Activated CD4-positive, alpha-beta T cell treated with anti-CD3 and anti-CD28 coated beads, Interleukin-2, amount 50 U/mL, for 48 hours (primary cell): Measurements from ENCODE around the gene CLINT1.

Source experiments
- DNase-seq, 2 experiments: peaks; one replicate each; pipeline ENCODE4 v3.0.0-alpha.2; 2020

CLINT1 gene

DNA sequence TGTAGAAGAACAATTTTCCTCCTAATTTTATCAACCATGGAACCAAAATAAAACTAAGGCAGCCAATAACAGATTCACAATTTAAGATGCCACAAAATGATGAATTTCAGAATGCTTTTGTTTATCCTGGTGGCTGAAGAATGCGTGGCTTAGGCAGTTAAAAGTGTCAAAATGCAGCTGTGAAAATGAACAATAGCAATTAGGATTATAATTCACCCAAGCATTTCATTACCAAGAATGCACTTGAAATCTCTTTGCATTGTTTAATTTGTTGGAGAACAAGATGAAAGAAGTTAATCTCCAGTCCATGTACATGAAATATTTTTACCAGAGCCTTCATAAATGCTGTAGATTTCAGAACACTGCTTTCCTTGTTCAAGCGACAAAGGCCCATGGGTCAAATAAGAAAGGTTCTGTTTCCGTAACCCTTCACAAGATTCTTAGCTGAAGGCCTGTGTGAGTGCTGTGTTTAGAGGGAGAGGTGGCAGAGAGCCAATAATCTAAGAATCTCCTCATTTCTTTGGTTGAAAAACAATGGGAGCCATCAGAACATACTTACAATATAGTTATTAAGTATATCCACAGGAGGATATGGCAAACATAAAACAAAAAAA is 39.3 kb downstream of the CLINT1 start:
- no peak for DNase-seq

DNA sequence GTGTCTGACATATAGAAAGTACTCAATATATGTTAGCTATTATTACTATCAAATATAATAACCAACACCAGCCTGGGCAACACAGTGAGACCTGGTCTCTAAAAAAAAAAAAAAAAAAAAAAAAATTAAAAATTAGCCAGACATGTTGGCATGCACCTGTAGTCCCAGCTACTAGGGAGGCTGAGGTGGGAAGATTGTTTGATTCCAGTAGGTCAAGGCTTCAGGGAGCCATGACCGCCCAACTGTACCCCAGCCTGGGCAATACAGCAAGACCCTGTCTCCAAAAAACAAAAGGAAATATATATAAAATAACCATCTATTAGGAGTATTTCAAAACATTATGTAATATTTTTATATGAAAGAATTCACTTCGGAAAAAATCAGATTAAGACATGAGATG is 40.6 kb downstream of the CLINT1 start:
- no peak for DNase-seq

GRCh38 chr5:157817928-157818327 is 41.0 kb downstream of the CLINT1 start:
- DNase-seq = no peak

GRCh38 chr5:157817387-157817702 is 41.6 kb downstream of the CLINT1 start:
- DNase-seq = no peak

GRCh38 chr5:157816682-157817386 is 42.1 kb downstream of the CLINT1 start:
- no peak for DNase-seq

GRCh38 chr5:157812086-157812485 is 46.9 kb downstream of the CLINT1 start:
- no peak for DNase-seq

DNA sequence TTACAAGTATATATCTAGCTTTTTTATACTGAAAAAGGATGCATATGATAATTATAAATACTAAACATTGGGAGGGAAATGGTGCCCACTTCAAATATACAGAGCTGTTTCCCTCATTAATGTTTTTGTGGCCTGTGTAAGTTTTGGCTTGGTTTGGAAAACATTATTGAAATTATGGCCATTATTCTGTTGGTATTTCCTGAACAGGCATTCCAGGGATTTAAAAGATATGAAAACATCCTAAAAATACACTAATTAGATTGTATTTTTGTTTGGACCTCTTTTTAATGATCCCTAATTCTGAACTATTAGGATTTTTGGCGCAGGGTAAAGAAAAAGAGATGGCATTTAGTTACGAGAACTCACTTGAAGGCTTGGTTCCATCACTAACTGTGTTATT is 50.9 kb downstream of the CLINT1 start:
- no peak for DNase-seq

GRCh38 chr5:157802736-157803135 is 56.2 kb downstream of the CLINT1 start:
- no peak for DNase-seq

- DNase-seq = no peak
Measured at GRCh38 chr5:157800137-157800536, 58.8 kb downstream of the CLINT1 start.

- no peak for DNase-seq
Measured at GRCh38 chr5:157799578-157799977, 59.4 kb downstream of the CLINT1 start.

- DNase-seq = no peak
Measured at GRCh38 chr5:157793301-157793700, 65.6 kb downstream of the CLINT1 start.

DNA sequence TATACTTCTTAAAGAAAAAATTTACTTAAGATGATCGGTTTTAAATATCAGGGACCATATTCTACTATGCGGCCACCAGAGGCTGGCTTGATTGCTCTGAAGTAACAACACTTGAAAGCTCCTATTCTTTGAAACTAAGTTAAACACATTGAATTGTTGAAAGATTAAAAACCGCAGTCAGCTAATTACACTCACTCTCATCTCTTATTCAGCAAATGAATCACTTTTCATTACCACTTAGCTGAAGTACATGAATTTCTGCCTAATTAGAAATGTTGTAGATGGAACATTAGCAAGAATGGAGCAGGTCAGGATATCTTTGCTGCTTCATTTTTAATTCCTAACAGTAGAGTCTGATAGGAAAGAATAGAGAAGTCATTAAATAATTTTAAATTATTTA is 73.1 kb downstream of the CLINT1 start:
- DNase-seq = no peak

GRCh38 chr5:157779221-157779620 is 79.7 kb downstream of the CLINT1 start:
- DNase-seq = no peak

DNA sequence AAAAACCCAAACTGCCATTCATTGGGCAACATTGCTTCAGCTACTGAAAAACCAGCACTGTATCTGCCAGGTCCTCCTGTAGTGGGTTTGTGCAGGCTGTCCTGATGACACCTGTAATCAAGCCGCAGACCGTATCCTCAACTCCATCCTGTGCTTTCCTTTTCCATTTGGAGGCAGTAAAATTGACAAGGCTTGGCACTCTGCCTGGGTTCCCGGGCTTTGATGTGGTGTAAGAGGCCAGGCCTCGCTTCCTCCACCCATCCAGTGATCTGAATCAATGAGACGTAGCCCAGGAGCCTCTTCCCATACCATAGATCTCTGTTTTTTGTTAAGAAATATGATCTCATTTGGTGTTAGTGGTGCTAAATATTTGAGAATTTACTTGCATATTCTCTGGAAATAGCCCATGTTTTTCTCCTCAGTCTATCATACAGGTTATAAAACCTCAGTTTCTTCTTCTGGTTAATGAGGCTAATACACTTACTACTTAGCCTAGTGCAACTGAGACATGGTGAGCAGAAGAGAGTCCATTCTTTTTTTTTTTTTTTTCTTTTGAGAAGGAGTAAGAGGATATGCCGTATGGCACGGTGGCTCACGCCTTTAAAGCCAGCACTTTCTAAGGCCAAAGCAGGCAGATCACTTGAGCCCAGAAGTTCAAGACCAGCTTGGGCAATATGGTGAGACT is 80.7 kb downstream of the CLINT1 start:
- no peak for DNase-seq

- peak; percentile 31 to 37 for DNase-seq
Measured at GRCh38 chr5:157772127-157772526, 86.8 kb downstream of the CLINT1 start.

DNA sequence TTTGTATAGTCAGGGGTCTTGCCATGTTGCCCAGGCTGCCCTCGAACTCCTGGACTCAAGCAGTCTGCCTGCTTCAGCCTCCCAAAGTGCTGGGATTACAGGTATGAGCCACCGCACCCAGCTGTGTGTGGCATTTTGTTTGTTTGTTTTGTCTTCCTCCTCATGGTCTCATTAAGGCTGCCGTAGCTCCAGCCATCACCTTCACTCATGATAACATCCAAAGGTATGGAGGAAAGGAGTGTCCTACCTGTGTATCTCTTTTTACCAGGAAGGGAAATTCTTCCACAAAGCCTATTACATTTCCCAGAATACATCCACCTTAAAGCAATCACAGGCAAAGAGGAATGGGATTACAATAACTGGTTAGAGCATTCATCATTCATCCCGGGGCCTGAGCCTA is 88.3 kb downstream of the CLINT1 start:
- DNase-seq = no peak

DNA sequence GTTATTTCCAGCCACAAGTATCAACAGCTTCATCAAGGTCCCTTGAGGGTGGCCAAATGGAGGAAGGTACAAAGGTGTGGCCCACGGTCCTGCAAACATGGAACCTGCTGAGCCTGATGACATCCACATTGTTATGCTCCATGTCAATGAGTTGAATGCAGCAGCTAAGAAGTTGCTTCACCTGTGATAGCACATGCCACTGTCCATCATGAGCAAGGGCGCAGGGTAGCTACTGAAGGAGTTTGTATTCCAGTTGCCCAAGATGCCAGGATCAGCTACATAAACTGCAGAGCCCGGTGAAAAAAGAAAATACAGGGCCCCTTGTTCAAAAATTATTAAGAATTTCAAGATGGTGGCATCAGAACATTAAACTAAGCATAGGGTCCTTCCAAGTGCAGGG is 91.3 kb downstream of the CLINT1 start:
- no peak for DNase-seq

DNA sequence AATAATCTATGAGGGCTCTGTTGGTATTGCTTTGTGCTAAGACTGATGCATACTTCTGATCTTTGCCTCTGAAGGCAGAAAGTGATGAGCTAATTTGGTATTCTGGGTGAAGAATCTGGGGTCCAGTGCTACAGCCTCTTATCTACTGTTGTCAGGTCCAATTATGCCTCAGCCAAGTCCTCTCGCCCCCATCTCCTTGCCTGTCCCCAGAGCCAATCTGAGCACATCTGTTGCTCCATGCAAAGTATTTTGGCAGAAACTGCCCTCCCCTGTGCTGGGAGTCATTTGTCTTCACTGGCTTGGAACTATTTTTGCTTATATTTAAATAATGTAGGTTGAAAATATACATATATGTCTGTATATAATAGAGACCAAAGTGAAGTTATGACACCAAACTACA is 92.0 kb downstream of the CLINT1 start:
- no peak for DNase-seq

DNA sequence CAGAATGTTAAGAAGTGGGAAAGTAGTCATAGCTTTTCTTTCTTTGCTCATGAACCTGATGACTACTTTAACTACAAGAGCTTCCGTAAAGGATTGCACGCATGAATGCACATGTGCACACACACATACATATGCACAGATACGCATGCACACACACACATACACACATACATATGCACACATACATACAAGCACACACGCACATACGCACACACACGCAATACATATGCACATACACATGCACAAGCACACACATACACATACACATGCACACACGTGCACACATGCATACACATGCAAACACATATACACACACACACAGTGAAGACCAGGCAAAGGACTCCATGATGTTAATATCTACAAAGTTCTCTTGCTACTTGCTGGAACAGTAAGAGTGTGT is 92.5 kb downstream of the CLINT1 start:
- no peak for DNase-seq

DNA sequence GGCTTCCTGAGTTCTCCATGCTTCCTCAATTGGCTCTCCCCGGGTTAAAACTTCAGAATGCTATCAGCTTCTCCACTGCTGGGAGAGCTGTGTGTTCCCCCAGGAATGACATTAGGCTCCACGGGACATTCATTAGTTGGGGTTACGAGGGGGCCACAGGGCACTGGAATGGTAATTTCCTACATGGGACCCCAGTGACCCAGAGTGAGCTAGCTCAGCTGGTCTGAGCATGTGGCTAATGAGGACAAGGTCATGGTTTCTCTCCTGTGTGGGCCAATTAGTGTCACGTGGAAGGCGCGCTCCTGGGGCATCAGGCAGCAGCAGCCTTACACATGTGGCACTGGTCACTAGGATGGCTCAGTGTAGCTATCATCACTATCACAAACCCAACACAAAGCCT is 94.4 kb downstream of the CLINT1 start:
- DNase-seq = no peak

DNA sequence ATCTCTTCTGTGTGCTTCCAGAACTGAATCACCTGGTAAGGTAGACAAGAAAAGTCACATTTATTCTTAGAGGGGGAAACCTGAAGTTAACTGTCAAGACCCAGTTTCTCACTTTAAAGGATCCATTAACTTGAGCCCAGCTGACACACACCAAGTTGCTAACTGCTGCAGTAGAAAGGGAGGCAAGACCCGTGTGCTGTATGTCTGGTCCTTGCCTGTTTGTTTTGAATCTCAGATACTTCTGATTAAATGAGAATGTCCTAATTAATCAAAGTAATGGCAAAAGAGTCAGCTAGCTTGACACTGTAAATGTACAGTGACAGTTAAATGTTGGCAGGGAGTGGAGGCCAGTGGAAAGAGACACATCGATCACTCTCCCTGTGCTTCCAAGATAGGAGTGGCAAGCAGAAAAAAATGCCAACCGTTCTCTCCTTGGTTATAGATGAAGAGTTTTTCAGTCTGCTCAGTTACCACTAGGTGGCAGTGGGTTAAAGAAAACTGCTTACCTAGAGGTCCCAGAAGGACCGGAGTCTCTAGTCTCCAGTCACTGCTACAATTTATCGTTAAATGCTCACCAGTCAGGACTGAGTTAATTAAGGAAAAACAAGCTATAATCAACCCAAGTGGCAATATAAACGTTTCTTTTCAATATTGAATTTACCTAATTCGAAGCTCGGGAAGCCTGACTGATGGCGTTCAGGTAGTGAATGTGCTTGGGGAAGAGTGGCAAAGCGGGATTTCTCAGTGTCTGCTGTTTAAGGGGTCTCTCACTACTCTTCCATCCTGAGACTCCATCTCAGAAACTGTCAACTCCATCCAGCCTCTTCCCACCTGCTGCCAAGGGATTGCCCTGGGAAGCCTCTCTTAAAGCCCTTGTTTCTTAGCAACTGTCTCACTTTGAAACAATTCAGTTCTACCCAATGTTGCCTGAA is 97.0 kb downstream of the CLINT1 start:
- no peak for DNase-seq

DNA sequence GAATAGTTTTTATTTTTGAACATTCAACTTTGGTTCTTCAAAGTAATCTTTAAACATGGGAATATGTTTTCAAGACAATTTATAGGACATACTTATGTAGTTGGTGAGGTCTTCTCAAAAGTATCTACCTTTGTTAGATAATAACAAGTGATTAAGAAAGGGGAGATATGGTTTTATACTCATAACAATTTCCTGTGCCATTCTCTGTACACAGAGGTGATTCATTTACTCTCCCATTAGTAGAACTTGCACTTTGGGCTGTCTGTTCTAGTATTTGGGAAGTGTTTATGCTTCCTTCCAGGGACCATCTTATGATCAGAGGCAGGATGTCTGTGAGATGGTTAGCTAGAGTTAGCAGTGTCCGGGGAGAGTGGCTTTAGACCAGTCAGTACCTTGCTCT is 100.2 kb downstream of the CLINT1 start:
- DNase-seq = no peak

DNA sequence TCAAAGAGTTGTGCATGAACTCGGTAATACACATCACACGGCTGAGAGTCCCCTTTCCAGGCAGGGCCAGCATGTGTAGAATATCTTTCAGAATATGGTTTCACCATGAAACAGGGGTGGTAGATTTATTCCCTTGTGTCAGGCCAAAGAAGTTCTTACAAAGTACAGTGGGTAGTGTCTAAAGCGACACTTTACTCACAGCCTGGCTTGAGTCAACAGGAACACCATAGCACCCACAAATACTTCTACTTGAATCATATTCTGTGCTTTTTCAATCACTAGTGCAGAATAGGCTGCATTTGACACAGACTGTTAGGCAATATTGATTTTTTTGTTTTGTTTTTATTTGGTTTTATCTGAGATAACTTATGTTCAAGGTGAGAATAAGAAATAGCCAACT is 102.8 kb downstream of the CLINT1 start:
- no peak for DNase-seq
